Activated T-helper 2 cell treated with anti-CD3 and anti-CD28 coated beads, Interferon-gamma antibody, Interleukin-2, Interleukin-4, amounts not matched to agents 10 μg/mL and 5 μg/mL and 100 μg/mL, durations not matched to agents 14 hours and 24 hours and 36 hours (primary cell): ENCODE data around the gene CNTNAP2. TPM values are rescaled to one million over a fixed set of nuclear protein-coding genes. Genes with fewer than 3 reads are reported as not detected.

Experiments
- DNase-seq: peaks from one replicate; pipeline ENCODE4 v3.0.0; 2021; ENCODE audit warnings: low spot score
- H3K27ac Mint-ChIP-seq: one replicate; pipeline ENCODE4 v1.8.0; 2021; ENCODE audit warnings: mixed read lengths
- H3K27me3 Mint-ChIP-seq: one replicate; pipeline ENCODE4 v1.8.0; 2021; ENCODE audit warnings: low read depth, mixed read lengths
- H3K36me3 Mint-ChIP-seq: one replicate; pipeline ENCODE4 v1.8.0; 2021; ENCODE audit warnings: low read depth, mixed read lengths
- H3K4me1 Mint-ChIP-seq: one replicate; pipeline ENCODE4 v1.8.0; 2021; ENCODE audit warnings: low read depth, mixed read lengths
- H3K4me3 Mint-ChIP-seq: one replicate; pipeline ENCODE4 v1.8.0; 2021; ENCODE audit warnings: low read depth, mild to moderate bottlenecking, moderate library complexity, mixed read lengths
- H3K9me3 Mint-ChIP-seq: one replicate; pipeline ENCODE4 v1.8.0; 2021; ENCODE audit warnings: mixed read lengths
- intact Hi-C: fragments of 100-400 bp; cut with micrococcal nuclease; formaldehyde crosslinking; loops from one replicate; pipeline ENCODE4 v1.15.1; 2023
- total RNA-seq: library from RNA; stranded (reverse); gene quantifications from 2 replicates; pipeline ENCODE4 v1.2.3, GENCODE V29; 2022

Gene CNTNAP2
- total RNA-seq, 1 donor from 2014 or later = not detected

DNA sequence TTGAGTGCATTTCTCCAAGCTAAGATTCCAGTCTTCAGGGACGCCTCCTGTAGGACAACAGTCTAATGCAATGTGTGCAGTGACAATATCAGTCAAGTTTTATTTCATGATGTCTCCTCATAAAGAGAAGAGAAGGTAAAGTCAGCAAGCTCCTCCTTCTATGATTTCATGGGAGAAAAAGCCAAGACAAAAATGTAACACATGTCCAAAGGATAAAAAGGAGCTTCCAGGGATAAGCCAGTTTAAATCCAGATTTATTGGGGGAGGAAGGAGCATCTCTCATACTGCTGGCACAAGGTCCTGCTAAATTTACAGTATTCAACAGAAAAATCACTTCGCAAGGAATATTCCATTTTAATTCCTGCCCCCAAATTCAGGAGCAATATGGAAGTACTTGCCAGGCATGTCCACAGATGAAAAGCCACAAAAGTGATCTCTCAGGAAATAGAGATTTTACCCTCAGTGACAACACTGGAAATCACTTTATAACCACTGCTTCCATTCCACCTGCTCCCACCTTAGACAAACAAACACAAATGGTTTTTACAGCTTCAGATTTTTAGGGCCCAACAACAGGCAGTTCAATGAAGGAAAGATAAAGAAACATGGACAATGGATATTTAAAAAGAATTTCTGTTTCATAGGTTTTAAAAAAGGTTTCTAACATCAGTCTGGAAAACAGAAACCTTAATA, 1796.5 kb downstream of the CNTNAP2 start:
- intact Hi-C loops = no loop called here
- no peak for DNase-seq
- no peak overlapping the region for H3K4me3 Mint-ChIP-seq
- H3K27me3 Mint-ChIP-seq = no peaks in the 10 kb centered on the region
- H3K4me1 Mint-ChIP-seq = no peaks in the 10 kb centered on the region
- no peaks in the 10 kb centered on the region for H3K36me3 Mint-ChIP-seq
- H3K27ac Mint-ChIP-seq = no peak overlapping the region
- H3K9me3 Mint-ChIP-seq = no peaks in the 10 kb centered on the region

DNA sequence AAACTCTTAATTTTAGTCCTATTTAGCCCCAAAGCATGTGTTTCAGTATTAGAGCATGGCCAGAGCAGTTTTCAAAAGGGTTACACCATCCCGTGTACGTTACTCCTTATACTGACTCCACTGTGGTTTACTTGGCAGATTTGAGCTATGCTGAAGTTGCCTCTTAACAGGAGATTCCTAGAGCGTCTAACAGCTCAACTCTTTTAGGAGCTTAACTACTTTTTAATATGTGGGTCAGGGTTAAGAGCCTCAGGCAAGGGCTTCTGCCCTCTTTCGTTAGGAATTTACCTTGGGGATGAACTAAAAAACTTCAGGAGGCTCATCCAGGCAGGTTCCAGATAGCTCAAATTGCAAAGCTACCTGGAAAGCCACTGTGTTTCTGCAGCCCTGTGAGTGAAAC, 1799.2 kb downstream of the CNTNAP2 start:
- no peak for DNase-seq
- intact Hi-C loops = no loop called here
- Mint-ChIP-seq H3K36me3 (no peaks in the 10 kb centered on the region), H3K4me1 (no peaks in the 10 kb centered on the region), H3K9me3 (no peaks in the 10 kb centered on the region), H3K27ac (no peak overlapping the region), H3K27me3 (no peaks in the 10 kb centered on the region), H3K4me3 (no peak overlapping the region)

DNA sequence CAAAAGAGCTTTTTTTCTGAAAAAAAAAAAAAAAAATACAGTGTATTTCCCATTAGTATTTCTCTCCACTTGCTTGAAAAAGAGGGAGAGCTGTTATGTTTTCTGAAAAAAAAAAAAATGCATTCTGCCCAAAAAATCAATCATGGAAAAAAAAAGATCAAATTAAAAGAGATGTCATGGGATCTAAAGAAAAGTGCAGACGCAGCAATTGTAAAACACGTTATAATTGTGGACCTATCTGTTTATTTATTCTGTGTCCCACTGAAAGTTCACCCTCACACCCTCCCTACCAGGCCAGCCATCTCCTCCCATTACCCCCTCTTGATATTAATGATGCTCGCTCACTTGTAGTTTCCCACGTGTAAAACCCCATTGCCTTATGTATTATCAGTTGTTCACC, 1800.0 kb downstream of the CNTNAP2 start:
- DNase-seq = no peak
- no peak overlapping the region for H3K4me3 Mint-ChIP-seq
- intact Hi-C loops = no loop called here
- H3K4me1 Mint-ChIP-seq = no peaks in the 10 kb centered on the region
- H3K9me3 Mint-ChIP-seq = no peaks in the 10 kb centered on the region
- no peak overlapping the region for H3K27ac Mint-ChIP-seq
- no peaks in the 10 kb centered on the region for H3K36me3 Mint-ChIP-seq
- no peaks in the 10 kb centered on the region for H3K27me3 Mint-ChIP-seq

DNA sequence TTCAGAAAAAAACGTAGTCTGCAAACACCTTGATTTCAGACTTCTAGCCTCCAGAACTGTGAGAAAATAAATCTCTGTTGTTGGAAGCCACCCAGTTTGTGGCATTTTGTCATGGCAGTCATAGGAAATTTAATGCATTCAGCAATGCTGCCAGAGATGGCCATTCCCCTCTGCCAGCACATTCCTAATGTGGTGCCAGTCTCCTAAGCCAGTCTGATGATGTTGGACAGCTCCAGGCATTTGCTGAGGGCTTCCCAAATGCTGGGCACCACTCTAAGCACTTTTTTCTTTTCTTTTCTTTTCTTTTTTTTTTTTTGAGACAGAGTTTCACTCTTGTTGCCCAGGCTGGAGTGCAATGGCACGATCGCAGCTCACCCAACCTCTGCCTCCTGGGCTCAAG, 1807.2 kb downstream of the CNTNAP2 start:
- Mint-ChIP-seq H3K4me3 (no peak overlapping the region), H3K27me3 (no peaks in the 10 kb centered on the region), H3K36me3 (no peaks in the 10 kb centered on the region), H3K9me3 (peaks cover 8% of the 10 kb centered on the region), H3K27ac (no peak overlapping the region), H3K4me1 (no peaks in the 10 kb centered on the region)
- intact Hi-C loops = no loop called here
- no peak for DNase-seq

DNA sequence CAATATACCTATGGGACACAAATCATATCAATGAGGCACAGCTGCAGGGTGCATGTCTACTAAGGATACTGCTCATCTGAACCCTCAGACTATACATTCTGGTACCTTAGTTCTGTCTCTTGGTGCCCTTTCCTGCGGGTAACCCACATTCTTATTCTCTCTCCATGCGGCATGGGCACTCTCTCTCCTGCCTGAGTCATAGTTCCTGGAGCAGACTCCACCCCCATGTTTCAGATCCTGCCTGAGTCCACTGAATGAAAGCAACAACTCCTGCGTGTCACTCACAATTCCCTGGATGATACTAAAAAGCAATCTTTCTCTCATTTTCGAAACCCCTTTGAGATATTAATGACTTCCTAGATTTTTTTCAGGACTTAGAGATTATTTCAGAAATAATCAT, 1820.8 kb downstream of the CNTNAP2 start:
- H3K4me1 Mint-ChIP-seq = no peaks in the 10 kb centered on the region
- no peak for DNase-seq
- H3K36me3 Mint-ChIP-seq = no peaks in the 10 kb centered on the region
- no peaks in the 10 kb centered on the region for H3K27me3 Mint-ChIP-seq
- intact Hi-C loops = no loop called here
- H3K4me3 Mint-ChIP-seq = no peak overlapping the region
- no peaks in the 10 kb centered on the region for H3K9me3 Mint-ChIP-seq
- no peak overlapping the region for H3K27ac Mint-ChIP-seq

DNA sequence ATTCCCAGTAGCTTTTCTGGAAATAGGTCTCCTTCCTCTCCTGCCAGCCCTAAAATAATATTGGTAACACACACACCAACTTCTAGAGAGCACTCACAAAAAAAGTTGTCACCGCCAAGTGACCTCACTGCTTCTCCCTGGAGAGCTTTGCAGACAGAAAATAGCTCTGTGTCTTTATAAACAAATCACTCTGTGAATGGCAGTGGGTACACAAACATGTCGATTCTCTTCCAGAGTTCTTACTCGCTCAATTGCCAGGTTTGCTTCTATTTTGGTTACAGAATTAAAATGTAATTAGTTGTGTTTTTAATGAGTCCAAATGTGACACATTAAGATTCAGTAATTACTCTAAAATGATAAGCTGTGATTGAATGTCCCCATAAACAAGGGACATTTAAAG, 1824.8 kb downstream of the CNTNAP2 start:
- Mint-ChIP-seq H3K4me3 (no peak overlapping the region), H3K27ac (no peak overlapping the region), H3K4me1 (no peaks in the 10 kb centered on the region), H3K9me3 (no peaks in the 10 kb centered on the region), H3K27me3 (no peaks in the 10 kb centered on the region), H3K36me3 (no peaks in the 10 kb centered on the region)
- DNase-seq = no peak
- intact Hi-C loops = no loop called here

DNA sequence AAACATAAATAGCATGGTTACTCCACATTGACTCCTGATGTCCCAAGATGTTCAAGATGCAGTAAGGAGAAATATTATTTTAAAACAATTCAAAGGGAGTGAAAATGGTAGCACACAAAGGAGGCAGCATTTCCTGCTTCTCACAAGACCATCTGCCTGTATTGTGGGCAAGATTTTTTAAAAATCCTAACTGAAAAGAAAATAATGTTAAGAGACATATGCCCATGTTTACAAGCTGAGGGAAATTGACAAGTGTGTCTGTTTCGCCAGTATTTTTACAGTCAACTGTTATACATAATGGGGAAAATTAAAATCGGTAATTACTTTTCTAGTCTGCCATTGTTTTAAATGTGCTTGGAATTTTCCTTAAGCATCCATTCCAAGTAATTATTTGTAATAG, 1827.7 kb downstream of the CNTNAP2 start:
- intact Hi-C loops = no loop called here
- no peak for DNase-seq
- Mint-ChIP-seq H3K27ac (no peak overlapping the region), H3K27me3 (no peaks in the 10 kb centered on the region), H3K4me1 (no peaks in the 10 kb centered on the region), H3K9me3 (no peaks in the 10 kb centered on the region), H3K36me3 (no peaks in the 10 kb centered on the region), H3K4me3 (no peak overlapping the region)

DNA sequence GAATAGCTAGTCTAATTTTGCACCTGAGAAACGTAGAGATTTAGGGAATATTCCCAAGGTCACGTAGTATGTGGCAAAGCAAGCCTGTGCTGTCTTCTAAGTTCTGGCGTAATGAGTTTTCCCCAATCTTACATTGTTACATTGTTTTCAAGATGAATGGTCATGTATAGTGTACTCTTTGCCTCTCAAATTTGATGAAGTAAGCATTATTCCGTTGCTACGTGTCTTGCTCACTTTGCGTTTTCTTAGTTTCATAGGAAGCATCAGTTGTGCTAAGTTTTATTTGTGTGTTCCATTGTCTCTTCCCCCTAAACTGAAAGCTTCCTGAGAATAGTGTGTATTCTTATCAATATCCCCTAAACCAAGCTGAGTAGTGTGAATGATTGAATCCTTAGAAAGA, 1836.3 kb downstream of the CNTNAP2 start:
- intact Hi-C loops = no loop called here
- no peaks in the 10 kb centered on the region for H3K36me3 Mint-ChIP-seq
- no peaks in the 10 kb centered on the region for H3K27me3 Mint-ChIP-seq
- no peak overlapping the region for H3K4me3 Mint-ChIP-seq
- no peaks in the 10 kb centered on the region for H3K4me1 Mint-ChIP-seq
- H3K9me3 Mint-ChIP-seq = peaks cover 7% of the 10 kb centered on the region
- no peak for DNase-seq
- H3K27ac Mint-ChIP-seq = no peak overlapping the region

DNA sequence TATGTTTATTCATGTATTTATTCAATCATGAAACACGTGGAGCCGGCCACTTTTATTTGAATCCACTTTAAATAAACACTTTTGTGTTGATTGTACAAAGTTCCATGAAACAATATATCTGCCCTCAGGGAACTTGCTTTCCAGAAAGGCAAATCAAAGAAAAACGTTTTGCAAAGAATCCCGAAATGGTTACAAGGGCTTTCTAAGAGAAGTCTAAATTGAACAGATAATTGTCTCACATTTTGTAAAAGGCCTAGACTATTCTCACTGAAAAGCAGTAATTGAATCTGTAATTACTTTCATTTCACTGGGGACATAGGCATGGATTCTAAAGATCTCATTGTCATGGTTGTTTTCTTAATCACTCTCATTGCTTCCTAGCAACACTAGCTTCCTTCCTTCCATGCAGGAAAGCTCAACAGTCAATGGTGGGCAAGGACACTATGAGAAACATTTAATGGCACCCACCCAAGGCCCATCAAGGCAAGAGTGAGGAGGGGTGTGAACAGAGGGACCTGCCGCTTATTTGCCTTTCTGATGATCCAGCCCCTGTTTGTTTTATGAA, 1851.5 kb downstream of the CNTNAP2 start:
- DNase-seq = no peak
- no peaks in the 10 kb centered on the region for H3K9me3 Mint-ChIP-seq
- no peak overlapping the region for H3K4me3 Mint-ChIP-seq
- H3K27ac Mint-ChIP-seq = no peak overlapping the region
- intact Hi-C loops = no loop called here
- H3K4me1 Mint-ChIP-seq = no peaks in the 10 kb centered on the region
- H3K36me3 Mint-ChIP-seq = no peaks in the 10 kb centered on the region
- no peaks in the 10 kb centered on the region for H3K27me3 Mint-ChIP-seq

DNA sequence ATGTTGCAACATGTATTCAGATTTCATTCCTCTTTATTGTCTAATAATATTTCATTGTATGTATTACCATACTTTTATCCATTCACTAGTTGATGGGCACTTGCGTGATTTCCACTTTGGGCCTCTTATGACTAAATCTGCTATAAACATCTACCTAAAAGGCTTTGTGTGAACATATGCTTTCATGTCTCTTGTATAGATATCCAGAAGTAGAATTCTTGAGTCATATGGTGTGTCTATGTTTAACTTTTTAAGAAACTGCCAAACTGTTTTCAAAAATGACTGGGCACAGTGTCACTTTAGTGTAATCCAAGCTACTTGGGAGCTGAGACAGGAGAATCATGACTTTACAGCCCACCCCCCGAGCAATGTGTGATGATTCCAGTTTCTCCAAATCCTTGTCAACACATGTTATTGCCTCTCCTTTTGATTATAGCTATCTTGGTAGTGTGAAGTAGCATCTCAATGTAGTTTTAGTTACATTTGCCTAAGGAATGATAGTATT, 1855.1 kb downstream of the CNTNAP2 start:
- intact Hi-C loops = no loop called here
- Mint-ChIP-seq H3K9me3 (no peaks in the 10 kb centered on the region), H3K36me3 (no peaks in the 10 kb centered on the region), H3K4me1 (no peaks in the 10 kb centered on the region), H3K4me3 (no peak overlapping the region), H3K27ac (no peak overlapping the region), H3K27me3 (no peaks in the 10 kb centered on the region)
- no peak for DNase-seq

DNA sequence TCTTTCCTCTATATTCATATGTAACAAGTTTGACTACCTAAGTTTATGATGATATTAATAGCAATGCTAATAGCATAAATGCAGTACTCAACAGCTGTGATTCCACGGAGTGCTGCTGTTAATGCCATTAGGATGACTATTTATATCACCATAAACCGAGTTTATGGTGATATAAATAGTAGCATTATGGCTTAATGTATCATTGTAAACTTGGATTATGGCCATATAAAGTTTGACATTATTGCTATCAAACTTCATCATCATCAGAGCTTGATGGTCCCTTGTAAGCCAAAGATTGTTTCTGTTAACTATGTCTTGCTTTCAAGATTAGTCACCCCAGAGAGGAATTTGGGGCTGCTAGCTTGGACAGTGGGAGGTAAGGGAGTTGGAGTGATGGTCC, 1861.6 kb downstream of the CNTNAP2 start:
- intact Hi-C loops = no loop called here
- H3K27me3 Mint-ChIP-seq = no peaks in the 10 kb centered on the region
- no peaks in the 10 kb centered on the region for H3K36me3 Mint-ChIP-seq
- H3K27ac Mint-ChIP-seq = no peak overlapping the region
- no peaks in the 10 kb centered on the region for H3K9me3 Mint-ChIP-seq
- no peak overlapping the region for H3K4me3 Mint-ChIP-seq
- H3K4me1 Mint-ChIP-seq = no peaks in the 10 kb centered on the region
- DNase-seq = no peak

DNA sequence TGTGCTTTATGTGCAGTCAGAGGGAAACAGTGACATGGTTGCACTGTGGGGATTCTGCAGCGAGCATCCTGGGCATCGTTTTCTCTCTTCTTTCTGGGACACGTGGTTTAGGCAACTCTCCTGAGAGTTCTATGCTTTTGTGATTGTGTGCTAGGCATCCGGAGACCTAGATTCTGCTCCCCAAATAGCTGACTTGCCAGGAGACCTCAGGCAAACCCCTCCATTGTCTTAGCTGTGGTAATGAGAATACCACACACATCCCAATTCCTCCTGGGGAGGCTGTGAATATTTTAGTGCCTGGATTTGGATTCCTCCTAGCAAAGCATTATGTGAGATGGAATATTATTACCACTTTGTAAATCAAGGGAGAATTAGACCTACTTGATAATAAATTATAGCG, 1862.0 kb downstream of the CNTNAP2 start:
- intact Hi-C loops = no loop called here
- Mint-ChIP-seq H3K27ac (no peak overlapping the region), H3K9me3 (no peaks in the 10 kb centered on the region), H3K4me3 (no peak overlapping the region), H3K27me3 (no peaks in the 10 kb centered on the region), H3K4me1 (no peaks in the 10 kb centered on the region), H3K36me3 (no peaks in the 10 kb centered on the region)
- no peak for DNase-seq

DNA sequence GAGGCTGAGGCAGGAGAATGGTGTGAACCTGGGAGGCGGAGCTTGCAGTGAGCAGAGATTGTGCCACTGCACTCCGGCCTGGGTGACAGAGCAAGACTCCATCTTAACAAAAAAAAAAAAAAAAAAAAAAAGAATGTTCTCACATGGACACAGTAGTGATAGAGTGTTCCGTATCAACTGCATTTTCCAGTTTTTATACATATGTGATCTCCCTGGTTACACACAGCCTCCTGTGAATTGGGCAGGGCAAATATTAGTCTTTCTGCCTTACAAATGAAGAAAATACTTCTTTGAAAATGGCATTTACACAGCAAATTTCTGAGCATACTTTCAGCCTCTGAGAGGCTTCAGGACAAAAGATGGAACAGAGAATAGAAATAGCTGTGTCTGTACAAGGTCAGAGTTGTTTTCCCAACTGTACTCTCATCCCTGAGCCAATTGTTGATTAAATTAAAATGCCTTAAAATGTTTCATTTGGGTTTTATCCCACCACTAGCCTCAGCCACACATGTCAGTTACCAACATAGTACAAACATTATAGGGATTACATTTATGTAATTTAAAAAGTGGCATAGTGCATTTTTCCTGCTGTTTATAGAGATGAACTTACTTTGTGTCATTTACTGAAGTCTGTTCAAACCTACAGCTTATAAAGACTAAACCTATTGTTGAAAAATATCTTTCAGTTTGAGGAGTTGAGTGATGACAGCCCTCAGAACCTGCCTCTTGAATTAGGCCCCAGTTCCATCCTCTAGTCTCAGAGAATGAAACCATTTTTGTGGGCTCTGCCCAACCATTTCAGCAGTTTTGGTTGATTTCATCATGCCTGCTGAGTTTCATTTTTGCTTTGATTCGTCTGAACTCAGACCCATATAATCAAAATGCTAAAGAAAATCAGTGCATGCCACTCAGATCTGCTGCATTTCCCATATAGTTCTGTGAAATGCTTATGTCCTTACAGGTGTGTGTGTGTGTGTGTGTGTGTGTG, 1864.5 kb downstream of the CNTNAP2 start:
- H3K4me1 Mint-ChIP-seq = no peaks in the 10 kb centered on the region
- H3K27ac Mint-ChIP-seq = no peak overlapping the region
- H3K27me3 Mint-ChIP-seq = no peaks in the 10 kb centered on the region
- H3K36me3 Mint-ChIP-seq = no peaks in the 10 kb centered on the region
- DNase-seq = no peak
- no peaks in the 10 kb centered on the region for H3K9me3 Mint-ChIP-seq
- intact Hi-C loops = no loop called here
- no peak overlapping the region for H3K4me3 Mint-ChIP-seq
